Measurements from ENCODE around the gene C17orf114.

Gene C17orf114

GRCh38 chr17:4789951-4790704 is 12.0 kb downstream of the C17orf114 start:
- DNase-seq (ENCODE audit: extremely low spot score, unreplicated experiment): peak; percentile 93
- no peaks in the 10 kb centered on the region for H3K9me3 Mint-ChIP-seq (ENCODE audit: unreplicated experiment)
- peak overlapping the region; percentile 94 for H3K27ac Mint-ChIP-seq (ENCODE audit: unreplicated experiment)
- peaks cover 3% of the 10 kb centered on the region for H3K27me3 Mint-ChIP-seq (ENCODE audit: unreplicated experiment)
- peak overlapping the region; percentile 87 for H3K4me3 Mint-ChIP-seq (ENCODE audit: unreplicated experiment)
- no peaks in the 10 kb centered on the region for H3K36me3 Mint-ChIP-seq (ENCODE audit: unreplicated experiment)
- peaks cover 17% of the 10 kb centered on the region for H3K4me1 Mint-ChIP-seq (ENCODE audit: unreplicated experiment)
- peak; percentile 78 for TF ChIP-seq CTCF (IDR thresholded peaks at IDR 0.05)

DNA sequence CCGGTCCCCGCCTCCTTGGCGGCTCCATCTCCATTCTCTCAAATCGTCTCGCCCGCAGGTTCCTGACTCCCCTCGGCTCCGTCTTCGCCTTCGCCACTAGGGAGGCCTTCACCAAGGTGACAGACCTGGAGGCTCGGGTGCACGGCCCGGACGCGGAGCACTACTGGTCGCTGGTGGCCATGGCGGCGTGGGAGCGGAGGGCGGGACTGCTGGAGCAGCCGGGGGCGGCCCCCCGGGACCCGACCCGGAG is 12.5 kb downstream of the C17orf114 start:
- Mint-ChIP-seq H3K27ac (ENCODE audit: unreplicated experiment) (peak overlapping the region; percentile 76), H3K9me3 (ENCODE audit: unreplicated experiment) (no peaks in the 10 kb centered on the region), H3K27me3 (ENCODE audit: unreplicated experiment) (peaks cover 3% of the 10 kb centered on the region), H3K4me3 (ENCODE audit: unreplicated experiment) (peak overlapping the region; percentile 79), H3K36me3 (ENCODE audit: unreplicated experiment) (no peaks in the 10 kb centered on the region), H3K4me1 (ENCODE audit: unreplicated experiment) (peaks cover 17% of the 10 kb centered on the region)
- no peak for DNase-seq (ENCODE audit: extremely low spot score, unreplicated experiment)
- TF ChIP-seq CTCF (IDR thresholded peaks at IDR 0.05): no peak

DNA sequence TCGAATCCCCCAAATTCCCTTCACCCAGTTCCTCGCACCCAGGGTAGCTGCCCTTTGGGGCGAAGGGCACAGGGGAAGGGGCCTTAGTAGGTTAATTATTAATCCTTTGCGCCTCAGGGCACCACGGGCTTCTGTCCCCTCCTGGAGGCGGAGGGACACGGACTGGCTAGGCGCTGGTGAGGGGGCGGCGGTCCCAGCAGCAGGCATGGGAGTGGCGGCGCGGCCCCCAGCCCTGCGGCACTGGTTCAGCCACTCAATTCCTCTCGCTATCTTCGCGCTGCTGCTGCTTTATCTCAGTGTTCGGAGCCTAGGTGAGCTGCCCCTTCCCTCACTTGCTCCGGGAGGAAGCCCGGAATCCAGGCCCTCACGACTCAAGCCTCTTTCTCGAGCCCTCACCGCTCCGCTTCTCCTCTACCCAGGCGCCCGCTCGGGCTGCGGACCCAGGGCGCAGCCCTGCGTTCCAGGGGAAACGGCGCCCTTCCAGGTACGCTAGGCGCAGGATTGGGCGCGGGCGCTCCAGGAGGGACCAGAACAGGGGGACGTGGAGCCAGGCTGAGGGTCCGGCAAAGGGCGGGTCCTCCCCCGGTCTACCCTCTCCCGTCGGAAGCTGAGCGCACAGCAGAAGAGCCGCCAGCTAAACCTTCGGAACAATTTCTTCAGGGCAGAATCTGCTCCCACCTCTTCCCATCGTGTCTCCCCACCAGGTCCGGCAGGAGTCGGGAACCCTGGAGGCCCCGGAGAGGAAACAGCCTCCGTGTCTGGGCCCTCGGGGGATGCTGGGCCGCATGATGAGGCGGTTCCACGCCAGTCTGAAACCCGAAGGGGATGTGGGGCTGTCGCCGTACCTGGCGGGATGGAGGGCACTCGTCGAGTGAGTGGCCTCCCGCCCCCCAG is 13.1 kb downstream of the C17orf114 start, which contains the start of gene GLTPD2:
Gene GLTPD2 (plus strand): TSS at position 158 of the 894 bp plus-strand sequence. CDS start 48 bp downstream, at position 206.
- TF ChIP-seq CTCF (IDR thresholded peaks at IDR 0.05): no peak
- Mint-ChIP-seq H3K27me3 (ENCODE audit: unreplicated experiment) (peaks cover 3% of the 10 kb centered on the region), H3K27ac (ENCODE audit: unreplicated experiment) (peak within 1 kb of the TSS; percentile 76), H3K9me3 (ENCODE audit: unreplicated experiment) (no peaks in the 10 kb centered on the region), H3K4me1 (ENCODE audit: unreplicated experiment) (peaks cover 17% of the 10 kb centered on the region), H3K36me3 (ENCODE audit: unreplicated experiment) (no peaks in the 10 kb centered on the region), H3K4me3 (ENCODE audit: unreplicated experiment) (peak within 1 kb of the TSS; percentile 79)
- no peak for DNase-seq (ENCODE audit: extremely low spot score, unreplicated experiment)

DNA sequence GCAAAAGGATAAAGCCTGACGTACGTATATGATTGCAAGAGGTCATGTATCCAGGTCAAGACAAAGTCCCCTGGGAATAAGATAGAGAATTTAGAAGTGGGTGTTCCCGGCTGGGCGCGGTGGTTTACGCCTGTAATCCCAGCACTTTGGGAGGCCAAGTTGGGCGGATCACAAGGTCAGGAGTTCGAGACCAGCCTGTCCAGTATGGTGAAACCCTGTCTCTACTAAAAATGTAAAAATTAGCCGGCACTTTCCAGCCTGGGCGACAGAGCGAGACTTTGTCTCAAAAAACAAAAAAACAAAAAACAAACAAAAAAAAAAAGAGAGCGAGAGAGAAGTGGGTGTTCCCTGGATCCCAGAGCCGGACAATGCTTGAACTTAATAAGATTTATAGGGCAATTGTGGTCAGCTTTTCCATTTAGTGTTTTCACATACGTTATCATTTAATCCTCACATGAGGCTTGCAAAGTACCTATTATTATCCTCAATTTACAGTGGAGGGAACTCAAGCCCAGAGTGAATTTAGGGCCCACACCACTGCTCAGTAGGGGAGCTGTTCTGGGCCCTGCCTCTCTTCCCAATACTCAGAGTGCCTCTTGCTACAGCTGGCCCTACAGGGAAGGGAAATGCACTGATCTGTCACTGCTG is 13.8 kb downstream of the C17orf114 start:
- no peak for DNase-seq (ENCODE audit: extremely low spot score, unreplicated experiment)
- H3K36me3 Mint-ChIP-seq (ENCODE audit: unreplicated experiment): no peaks in the 10 kb centered on the region
- TF ChIP-seq CTCF (IDR thresholded peaks at IDR 0.05): no peak
- peak overlapping the region; percentile 60 for H3K4me3 Mint-ChIP-seq (ENCODE audit: unreplicated experiment)
- peaks cover 6% of the 10 kb centered on the region for H3K27me3 Mint-ChIP-seq (ENCODE audit: unreplicated experiment)
- H3K4me1 Mint-ChIP-seq (ENCODE audit: unreplicated experiment): peaks cover 17% of the 10 kb centered on the region
- H3K27ac Mint-ChIP-seq (ENCODE audit: unreplicated experiment): peak overlapping the region; percentile 57
- no peaks in the 10 kb centered on the region for H3K9me3 Mint-ChIP-seq (ENCODE audit: unreplicated experiment)

GRCh38 chr17:4786516-4786915 is 15.6 kb downstream of the C17orf114 start:
- no peak overlapping the region for H3K27ac Mint-ChIP-seq (ENCODE audit: unreplicated experiment)
- H3K27me3 Mint-ChIP-seq (ENCODE audit: unreplicated experiment): peaks cover 5% of the 10 kb centered on the region
- peaks cover 17% of the 10 kb centered on the region for H3K4me1 Mint-ChIP-seq (ENCODE audit: unreplicated experiment)
- H3K9me3 Mint-ChIP-seq (ENCODE audit: unreplicated experiment): no peaks in the 10 kb centered on the region
- no peaks in the 10 kb centered on the region for H3K36me3 Mint-ChIP-seq (ENCODE audit: unreplicated experiment)
- DNase-seq (ENCODE audit: extremely low spot score, unreplicated experiment): no peak
- no peak for TF ChIP-seq CTCF (IDR thresholded peaks at IDR 0.05)
- no peak overlapping the region for H3K4me3 Mint-ChIP-seq (ENCODE audit: unreplicated experiment)

Data from osteocyte (in vitro differentiated cells).